GM19240 (cell line): ENCODE results near the gene FAM20C.

Source experiments
- DNase-seq: peaks from one replicate; pipeline ENCODE4 v3.0.0; 2011; ENCODE audit warnings: low spot score; ENCODE audit not compliant: insufficient read length

The FAM20C gene

DNA sequence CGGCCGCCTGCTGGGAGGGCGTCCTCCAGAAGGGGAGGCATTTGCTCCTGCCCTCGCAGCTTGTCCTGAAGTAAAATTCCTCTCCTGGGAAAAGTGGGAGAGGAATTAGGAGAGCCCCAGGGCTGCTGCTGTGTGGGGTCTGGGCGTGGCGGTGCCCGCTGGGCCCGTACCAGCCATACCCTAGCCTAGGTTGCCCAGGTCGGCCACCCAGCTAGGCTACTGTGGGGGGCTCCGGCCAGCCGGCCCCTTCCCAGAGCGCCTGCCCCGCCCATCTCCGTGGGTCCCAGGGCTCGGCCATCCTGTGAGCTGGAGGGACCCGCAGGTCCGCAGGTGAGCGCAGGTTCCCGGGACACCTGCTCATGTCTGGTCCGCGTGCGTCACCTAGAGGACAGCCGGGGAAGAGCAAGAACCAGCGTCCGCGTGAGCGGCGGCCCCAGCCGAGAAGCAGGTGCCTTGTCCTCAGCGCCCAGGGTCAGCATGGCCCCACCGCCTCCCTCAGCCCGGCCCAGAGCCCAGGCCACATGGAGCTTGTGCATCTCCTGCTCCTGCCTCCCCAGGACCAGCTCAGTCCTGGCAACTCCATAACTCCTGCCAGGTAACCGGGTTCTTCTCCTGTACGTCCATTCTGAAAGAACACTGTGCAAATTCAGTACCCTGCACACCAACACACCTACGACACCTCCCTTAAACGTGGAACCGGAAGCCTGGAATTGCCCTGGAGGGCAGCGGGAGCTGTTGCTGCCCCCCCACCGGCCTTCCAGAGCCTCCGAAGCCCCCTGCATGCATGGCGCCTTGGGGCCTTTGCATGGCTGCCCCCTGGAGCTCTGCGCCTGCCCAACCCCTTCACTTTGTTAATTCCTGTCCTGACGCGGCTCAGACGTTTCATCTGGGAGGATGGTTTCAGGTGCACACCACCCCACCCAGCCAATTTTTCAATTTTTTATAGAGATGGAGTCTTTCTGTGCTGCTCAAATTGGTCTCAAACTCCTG lies 74.8 kb downstream of the FAM20C start:
- DNase-seq = no peak

DNA sequence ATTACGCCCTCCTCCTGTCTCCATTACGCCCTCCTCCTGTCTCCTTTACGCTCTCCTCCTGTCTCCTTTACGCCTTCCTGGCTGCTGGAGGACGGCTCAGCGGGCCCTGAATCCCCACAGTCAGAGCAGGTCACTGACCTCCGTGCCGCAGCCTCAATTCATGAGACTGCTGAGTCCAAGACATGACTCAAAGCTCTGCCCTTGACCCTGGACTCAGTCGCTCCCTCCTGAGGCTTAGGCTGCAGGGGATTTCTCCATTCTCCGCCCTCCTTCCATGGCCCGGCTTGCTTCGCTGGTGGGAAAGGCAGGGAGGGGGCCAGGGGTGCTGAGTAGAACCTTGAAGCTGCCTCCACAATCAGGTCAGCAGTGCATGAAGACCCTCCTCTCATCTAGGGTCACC lies 76.6 kb downstream of the FAM20C start:
- DNase-seq = no peak

DNA sequence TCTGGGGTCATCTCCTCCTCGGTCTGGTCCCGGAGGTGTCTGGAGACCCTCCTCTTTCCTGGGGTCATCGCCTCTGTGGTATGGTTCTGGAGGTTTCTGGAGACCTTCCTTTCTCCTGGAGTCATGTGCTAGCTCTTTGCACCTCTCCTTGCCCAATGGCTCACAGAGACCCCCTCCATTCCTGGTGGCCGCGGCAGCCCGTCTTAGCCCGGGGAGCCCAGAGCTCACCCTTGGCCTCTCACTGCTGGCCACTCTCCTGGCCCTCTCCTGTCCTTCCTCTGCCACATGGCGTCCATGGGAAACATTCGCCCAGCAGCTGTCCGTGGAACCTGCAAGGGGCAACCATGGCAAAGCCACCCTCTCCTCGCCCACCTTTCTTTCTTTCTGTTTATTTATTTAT lies 77.3 kb downstream of the FAM20C start:
- no peak for DNase-seq

DNA sequence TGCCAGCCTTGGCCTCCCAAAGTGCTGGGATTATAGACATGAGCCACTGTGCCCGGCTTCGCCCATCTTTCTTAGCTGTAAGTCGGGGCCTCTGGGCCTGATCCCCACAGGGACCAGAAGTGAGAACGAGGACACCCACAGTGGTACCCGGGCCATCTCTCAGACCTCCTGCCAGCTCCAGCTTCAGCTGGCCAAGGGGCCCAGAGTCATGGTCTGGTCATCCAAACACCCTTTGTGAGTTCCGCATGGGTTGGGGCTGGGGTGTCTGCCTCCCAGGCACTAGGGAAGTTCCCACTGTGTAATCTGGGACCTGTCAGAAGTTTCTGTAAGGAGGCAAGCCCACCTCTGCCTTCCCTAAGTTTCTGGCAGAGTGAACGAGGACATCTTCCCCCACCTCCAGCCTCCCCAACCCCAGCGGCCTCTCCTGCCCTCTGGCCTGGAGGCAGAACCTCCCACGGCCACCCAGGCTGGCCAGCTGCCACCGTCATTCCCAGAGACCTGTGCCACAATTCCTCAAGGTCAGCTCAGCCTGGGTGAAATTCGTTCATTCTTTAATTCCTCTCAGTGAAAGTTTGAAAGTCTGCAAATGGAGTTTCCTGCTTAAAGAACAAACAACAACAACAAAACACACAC lies 78.1 kb downstream of the FAM20C start:
- DNase-seq = no peak

DNA sequence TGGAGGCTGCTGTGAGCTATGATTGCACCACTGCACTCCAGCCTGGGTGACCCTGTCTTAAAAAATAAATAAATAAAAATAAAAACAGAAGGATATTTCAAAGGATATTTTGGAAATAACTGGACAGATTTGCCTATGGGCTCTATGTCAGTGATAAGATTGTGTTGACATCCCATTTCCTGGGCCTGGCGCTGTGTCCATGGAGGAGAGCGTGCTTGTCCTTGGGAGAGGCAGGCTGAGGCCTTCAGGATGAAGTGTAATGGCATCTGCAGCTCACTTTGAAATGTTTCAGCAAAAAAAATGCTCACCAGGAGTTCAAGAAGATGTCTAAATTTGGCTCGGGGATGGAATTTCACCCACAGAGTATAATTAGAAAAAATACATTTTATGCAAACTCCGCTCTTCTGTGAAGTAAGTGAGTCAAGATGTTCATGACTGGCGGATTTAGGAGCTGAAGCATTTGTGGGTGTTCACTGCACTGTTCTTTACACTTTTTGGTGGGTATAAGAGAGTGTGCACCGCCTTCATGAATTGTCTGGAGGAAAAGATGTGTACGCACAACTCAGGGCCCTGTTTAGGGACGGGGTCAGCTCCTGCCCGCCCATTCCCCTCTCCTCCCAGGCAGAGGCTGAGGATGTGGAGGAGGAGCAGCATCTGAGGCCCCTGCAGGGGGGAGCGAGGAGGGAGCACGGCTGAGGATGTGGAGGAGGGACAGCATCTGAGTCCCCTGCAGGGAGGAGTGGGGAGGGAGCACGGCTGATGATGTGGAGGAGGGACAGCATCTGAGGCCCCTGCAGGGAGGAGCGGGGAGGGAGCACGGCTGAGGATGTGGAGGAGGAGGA lies 79.1 kb downstream of the FAM20C start:
- no peak for DNase-seq

DNA sequence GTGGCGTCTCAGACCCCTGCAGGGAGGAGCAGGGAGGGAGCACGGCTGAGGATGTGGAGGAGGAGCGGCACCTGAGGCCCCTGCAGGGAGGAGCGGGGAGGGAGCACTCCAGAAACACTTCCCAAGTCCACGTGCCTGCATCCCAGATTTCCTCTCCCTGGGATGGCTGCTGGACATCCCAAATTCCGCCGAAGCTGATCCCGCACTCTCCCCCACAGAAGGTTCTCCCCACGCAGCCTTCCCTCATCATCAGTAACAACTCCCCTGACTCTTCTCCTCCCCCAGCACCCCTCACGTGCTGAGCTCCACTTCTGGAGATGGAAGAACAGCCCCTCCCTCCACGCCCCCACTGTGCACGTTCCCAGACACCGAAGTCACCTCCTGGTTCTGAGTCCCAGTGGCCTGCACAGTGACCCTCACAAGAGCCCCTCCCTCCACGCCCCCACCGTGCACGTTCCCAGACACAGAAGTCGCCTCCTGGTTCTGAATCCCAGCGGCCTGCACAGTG lies 79.8 kb downstream of the FAM20C start:
- DNase-seq = no peak

DNA sequence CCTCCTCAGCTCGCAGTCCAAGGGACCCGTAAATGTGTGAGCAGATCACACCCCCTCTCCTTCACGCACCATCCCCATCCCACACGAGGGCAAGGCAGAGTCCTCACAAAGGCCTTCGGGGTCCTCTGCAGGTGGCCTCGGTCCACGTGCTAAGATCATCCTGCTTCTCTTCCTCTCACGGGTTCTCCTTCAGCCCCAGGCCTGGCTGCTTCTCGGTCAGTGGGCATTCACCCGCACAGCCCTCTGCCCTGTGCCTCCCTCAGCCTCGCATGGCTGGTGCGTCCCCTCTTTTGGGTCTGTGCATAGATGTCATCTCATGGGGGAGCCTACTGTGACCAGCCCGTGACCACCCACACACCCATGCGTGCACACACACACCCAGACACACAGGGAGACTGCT lies 80.3 kb downstream of the FAM20C start:
- DNase-seq = no peak

DNA sequence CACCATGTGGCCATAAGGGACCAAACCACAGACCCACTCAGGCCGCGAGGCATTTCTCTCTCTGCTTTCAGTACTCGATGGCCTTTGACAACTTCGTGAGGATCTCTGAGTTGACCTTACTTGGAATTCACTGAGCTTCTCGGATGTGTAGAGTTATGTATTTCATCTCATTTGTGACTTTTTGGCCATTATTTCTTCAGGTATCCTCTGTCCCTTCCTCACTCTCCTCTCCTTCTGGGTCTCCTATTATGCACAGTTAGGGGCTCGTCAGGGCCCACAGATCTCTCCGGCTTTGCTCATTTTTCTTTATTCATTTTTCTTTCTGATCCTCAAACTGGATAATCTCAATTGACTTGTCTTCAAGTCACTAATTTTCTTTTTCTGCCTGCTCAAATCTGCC lies 81.0 kb downstream of the FAM20C start:
- no peak for DNase-seq

DNA sequence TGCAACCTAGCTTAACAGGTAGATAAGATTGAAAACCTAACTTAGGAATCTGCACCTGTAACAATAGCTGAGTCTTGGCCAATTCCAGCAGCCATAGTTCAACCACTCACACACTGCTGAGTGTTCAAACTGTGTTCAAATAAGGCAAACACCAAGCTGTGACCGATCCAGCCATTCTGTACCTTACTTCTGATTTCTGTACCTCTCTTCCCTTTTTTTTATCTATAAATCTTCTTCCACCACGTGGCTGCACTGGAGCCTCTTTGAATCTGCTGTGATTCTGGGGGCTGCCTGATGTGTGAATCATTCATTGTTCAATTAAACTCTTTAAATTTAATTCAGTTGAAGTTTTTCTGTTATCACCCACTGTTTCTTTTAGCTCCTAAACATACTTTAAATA lies 81.9 kb downstream of the FAM20C start:
- no peak for DNase-seq

DNA sequence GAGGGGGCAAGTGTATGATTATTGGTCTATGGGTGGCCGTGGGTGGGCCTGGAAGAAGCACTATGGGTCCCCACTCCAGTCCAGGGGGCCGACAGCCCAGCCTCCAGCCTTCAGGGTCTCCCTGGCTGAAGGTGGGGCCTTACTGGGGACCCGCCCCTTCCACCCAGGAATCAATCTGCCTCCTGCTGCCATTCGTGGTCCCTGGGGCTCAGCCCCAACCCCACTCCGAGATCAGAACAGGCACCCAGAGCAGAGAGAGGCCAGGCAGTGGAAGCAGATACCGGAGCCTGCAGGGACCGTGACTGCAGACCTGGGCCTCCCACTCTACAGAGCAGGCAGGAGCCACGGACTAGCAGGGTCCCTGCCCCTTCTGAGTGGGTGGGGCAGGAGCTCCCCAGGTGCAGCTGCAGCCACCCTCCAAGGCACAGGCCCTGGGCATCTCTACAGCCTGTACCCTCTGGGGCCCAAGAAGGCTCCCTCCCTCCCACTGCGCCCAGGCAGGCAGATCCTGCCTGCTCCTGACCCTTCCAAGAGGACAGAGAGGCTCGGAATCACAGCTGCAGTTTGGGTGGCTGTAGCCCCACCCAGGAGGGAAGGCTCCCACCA lies 84.0 kb downstream of the FAM20C start:
- DNase-seq = no peak

DNA sequence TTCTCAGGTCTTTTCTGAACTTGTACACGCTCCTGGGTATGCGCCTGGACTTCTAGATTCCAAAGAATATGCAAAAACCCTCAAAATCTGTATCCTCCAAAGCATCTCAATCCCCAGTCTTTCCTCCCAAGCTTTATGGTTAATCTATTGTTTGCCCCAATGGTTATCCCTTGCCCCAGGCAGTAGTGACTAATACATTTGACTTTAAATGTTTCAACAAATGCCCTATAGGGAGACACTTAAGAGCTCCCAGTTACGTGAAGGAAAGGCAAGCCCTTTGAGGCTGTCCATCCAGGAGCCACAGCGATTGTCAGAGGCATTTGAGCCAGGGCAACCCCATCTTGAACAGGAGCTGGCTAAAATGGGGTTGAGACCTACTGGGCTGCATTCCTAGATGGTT lies 84.9 kb downstream of the FAM20C start:
- no peak for DNase-seq

DNA sequence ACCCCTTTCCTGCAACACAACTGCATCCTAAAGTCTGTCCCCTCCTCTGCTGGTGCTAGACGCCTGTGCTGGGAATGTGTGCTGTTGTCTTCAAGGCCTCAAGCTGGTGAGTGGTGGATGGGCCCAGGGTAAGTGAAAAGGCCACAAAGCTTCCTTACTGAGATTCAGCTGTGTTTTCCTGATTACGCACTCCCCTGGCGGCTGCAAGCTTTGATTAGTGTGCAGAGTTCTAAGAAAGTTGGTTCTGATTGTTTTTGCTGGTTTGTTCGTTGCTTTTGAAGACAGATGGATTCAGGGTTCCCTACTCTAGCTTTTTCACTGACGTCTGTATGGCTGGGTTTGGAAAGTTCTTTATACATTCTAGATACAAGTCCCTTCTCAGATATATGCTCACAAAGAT lies 85.7 kb downstream of the FAM20C start:
- no peak for DNase-seq

DNA sequence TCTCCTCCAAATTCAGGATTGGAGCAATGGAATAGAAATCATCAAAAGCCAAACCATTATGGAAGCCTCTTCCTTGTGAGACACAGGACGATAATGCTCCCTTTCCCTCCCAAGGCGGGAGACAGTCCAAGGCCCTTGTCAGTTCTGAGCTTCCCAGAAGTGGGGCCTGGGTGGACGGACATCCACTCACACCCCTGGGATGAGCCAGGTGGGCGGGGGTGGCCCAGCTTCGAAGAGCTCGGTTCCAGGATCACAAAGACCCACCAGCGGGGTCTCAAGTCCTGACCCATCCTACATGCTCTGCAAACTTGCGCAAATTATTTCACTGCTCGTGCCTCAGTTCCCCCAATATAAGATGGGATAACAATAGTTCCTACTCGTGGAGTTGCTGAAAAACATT lies 87.5 kb downstream of the FAM20C start:
- DNase-seq = no peak

DNA sequence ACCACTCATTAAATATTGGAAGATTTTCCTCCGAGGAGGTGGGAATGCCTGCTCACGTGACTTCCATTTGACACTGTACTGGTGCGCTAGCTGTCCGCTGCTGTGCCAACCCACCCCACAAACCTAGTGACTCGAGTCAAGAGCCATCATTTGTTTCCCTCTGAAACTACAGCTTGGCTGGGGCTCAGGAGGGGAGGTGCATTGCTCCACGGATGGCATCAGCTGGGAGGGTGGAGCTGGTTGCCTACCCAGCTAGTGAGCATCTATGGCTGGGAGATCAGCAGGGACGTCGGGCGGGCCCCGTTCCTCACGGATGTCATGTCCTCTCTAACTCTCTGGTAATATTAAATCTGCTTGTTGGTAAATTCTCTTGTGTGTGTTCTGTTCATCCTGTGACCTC lies 88.1 kb downstream of the FAM20C start:
- DNase-seq = no peak

DNA sequence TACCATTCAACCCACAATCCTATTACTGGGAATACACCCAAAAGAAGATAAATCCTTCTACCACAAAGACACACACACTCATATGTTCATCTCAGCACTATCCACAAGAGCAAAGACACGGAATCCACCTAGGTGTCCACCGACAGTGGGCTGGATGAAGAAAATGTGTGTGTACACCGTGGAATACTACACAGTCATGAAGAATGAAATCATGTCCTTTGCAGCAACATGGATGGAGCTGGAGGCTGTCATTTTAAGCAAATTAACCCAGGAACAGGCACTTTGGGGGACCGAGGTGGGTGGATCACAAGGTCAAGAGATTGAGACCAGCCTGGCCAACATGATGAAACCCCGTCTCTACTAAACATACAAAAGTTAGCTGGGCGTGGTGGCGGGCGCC lies 89.3 kb downstream of the FAM20C start:
- DNase-seq = no peak

DNA sequence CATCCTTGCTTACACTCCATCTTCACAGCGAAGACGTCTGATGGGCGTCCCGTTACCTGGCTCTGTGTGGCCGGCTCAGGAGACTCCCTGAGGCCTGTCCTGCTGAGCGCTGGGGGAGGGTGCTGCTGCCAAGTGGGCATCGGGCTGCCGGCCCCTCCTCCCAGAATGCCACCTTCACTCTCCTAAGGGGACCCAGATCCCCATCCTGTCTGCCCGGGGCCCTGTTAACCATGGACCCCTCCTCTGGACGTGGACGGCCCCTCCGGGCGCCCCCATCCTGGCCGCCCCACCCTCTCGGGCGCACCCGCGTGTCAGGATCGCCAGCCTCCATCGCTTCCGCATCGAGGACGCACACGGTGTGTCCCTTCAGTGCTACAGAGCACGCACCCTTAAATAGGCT lies 90.2 kb downstream of the FAM20C start:
- no peak for DNase-seq

DNA sequence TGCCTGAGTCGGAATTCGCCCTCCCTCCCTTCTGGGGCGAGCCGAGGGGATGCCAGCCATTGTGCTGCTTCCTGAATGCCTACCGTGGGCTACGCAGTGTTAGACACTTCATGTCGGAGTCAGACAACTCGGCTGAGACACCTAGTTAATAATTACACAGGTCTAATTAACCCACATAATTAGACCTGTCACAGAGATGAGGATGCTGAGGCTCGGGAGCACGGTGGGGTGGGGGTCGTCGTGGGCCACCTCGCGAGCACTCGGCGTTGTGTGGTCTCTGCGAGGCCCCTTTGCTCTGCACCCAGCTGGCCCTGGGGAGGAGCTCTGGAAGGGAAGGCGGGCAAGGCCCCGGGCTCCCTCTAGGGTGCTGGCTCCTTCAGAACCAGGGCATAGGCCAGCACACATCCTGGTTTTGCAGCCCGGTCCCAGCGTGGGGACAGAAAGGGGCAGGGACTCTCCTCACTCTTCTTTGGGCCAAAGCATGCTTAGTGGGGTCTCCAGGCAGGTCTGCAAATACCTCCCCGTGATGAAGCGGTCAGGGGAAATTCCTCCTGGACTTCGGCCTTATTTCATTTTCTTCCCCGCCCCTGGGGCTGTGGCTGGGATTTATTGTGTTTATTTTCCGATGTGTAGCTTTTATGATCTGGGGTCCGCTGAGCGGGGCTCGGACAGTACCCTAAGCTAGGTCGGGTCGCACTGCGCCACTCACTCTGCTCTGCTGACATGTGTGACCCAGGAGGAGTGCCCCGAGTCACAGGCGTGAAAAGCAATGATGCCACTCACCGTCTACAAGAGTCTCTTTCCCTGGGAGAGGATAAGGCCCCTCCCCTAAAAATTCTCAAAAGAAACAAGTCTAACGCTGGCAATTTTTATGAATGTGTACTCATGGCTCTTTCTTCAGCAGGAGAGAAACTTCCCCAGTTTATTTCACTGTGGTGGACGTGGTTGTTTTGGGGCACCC lies 92.7 kb downstream of the FAM20C start:
- DNase-seq = no peak

DNA sequence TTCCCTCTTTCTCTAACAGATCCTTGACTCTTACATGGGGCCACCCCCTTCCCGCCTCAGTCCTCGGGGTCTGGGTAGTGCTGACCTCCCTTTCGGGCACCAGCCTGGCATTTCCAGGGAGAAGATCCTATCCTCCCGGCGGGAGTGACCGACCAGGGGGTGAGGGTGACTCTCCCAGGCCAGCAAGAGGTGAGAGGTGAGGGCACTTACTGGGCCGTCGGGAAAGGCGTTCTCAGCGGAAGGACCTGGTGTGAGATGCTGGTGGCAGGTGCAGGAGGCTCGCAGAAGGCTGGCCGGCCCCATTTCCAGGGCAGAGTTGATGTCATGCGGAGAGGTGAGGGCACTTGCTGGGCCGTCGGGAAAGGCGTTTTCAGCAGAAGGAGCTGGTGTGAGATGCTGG lies 93.4 kb downstream of the FAM20C start:
- DNase-seq = no peak

DNA sequence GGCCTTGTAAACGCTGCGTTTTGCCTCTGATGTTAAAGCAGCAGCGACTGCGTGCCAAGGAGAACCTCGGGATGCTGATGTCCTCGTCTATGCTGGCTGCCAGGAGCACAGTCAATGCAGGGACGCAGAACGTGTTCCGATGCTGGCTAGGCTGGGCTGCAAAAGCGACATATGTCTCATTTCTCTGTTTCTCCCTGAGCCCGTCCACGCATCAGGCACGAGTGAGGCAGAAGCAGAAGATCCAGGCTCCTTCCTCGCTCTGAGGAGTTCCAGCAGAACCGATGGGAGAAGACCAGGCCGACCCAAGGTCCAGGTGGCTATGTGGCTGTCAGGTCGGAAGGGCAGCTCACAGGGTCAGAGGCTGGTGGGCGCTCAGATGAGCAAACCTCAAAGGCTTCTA lies 93.9 kb downstream of the FAM20C start:
- DNase-seq = no peak

DNA sequence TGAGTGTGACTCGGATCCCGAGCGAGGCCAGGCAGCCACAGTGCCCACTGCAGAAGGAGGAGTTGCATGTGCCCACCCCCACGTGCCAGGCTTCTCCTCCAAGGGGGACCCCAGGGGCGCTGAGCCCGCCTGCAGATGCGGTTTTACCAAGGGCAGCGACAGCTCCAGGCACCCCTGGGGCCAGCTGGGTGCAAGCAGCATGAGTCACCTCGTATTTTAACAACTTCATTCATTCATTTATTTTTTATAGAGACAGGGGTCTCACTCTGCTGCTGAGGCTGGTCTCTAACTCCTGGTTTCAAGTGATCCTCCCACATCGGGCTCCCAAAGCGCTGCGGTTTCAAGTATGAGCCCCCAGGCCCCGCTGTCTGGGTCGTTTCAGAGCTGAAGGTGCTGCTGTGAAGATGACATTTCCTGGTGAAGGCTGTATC lies 96.3 kb downstream of the FAM20C start:
- no peak for DNase-seq
